HCT116 (cell line): Measurements from ENCODE around the gene GPR150. TPM values are rescaled to one million over a fixed set of nuclear protein-coding genes. Genes with fewer than 3 reads are reported as not detected.

Source experiments
- ATAC-seq: fragments of 200-7000 bp; cut with Tn5 transposase; 2 replicates; pipeline ENCODE4 v1.9.1; 2020; ENCODE audit warnings: mild to moderate bottlenecking, moderate library complexity
- BruUV-seq: library from RNA; stranded (reverse); fragments of 400-500 nt; replicated peaks from 2 replicates; lab custom pipeline; 2021; lab: Mats Ljungman, UMichigan
- CTCF ChIA-PET: fragments of 300-600 bp; sonication (Branson Sonifier 250); formaldehyde crosslinking; loops from one replicate; lab custom pipeline; 2021; ENCODE audit warnings: antibody characterized with exemption; lab: Charles Lee
- POLR2A ChIA-PET: fragments of 300-600, 350-600 bp; sonication (Branson Sonifier 250); formaldehyde crosslinking; loops from one replicate; lab custom pipeline; 2021; ENCODE audit warnings: antibody characterized with exemption; lab: Charles Lee
- RAD21 ChIA-PET, 2 experiments: fragments of 300-600 bp; sonication (Branson Sonifier 250); formaldehyde crosslinking; loops; one replicate each; lab custom pipeline; 2023; ENCODE audit warnings: low total read pairs in 2 of 2; ENCODE audit not compliant: uncharacterized antibody in 2 of 2, unreplicated experiment in 2 of 2, low non-redundant PET in 1 of 2; lab: Charles Lee
- DNase-seq: peaks from one replicate; pipeline ENCODE4 v3.0.0-alpha.2; 2010; ENCODE audit warnings: low read depth, low spot score
- H2AFZ ChIP-seq: fragments of 200-600 bp; shearing (Covaris generic), sonication (generic); 2 replicates; pipeline ENCODE4 v1.6.1; 2017; ENCODE audit warnings: low read depth, mixed run types, mixed read lengths, antibody characterized with exemption, low read length; ENCODE audit not compliant: poor library complexity, severe bottlenecking
- H3K27ac ChIP-seq: 2 replicates; pipeline ENCODE4 v1.5.1; 2012; ENCODE audit warnings: low read depth, low read length
- H3K27me3 ChIP-seq: fragments of 200-600 bp; sonication (generic); 2 replicates; pipeline ENCODE4 v1.6.1; 2016; ENCODE audit warnings: mixed run types, low read length, mixed read lengths; ENCODE audit not compliant: insufficient read depth
- H3K36me3 ChIP-seq, 2 experiments: fragments of 200-500 bp in 1 of 2; fragments of 200-600 bp in 1 of 2; sonication (Bioruptor generic) in 1 of 2; sonication (generic) in 1 of 2; 2 replicates each; pipeline versions ENCODE4 v1.5.1 to v1.6.1; 2014 to 2016; ENCODE audit warnings: low read length in 2 of 2, inconsistent platforms in 1 of 2, mixed read lengths in 1 of 2, mixed run types in 1 of 2; ENCODE audit not compliant: insufficient read depth in 2 of 2, control insufficient read depth in 1 of 2
- H3K4me1 ChIP-seq, 2 experiments: fragments of 200-600 bp in 1 of 2; sonication (generic) in 1 of 2; 2 replicates each; pipeline versions ENCODE4 v1.5.1 to v1.6.1; 2012 to 2017; ENCODE audit warnings: low read length in 2 of 2, inconsistent platforms in 1 of 2, mild to moderate bottlenecking in 1 of 2, mixed read lengths in 1 of 2, mixed run types in 1 of 2, moderate library complexity in 1 of 2; ENCODE audit not compliant: insufficient read depth in 2 of 2, control insufficient read depth in 1 of 2
- H3K4me2 ChIP-seq: fragments of 200-600 bp; sonication (generic); 2 replicates; pipeline ENCODE4 v1.6.1; 2017; ENCODE audit warnings: mixed run types, low read length, mixed read lengths
- H3K4me3 ChIP-seq, 2 experiments: fragments of 200-600 bp in 1 of 2; sonication (generic) in 1 of 2; replicated peaks in 1 of 2; 2 replicates each; pipeline ENCODE4 v1.5.1; 2011 to 2016; ENCODE audit warnings: low read length in 2 of 2, control low read depth in 1 of 2, low read depth in 1 of 2, mild to moderate bottlenecking in 1 of 2, mixed read lengths in 1 of 2, mixed run types in 1 of 2
- H3K79me2 ChIP-seq: fragments of 200-600 bp; sonication (generic); 2 replicates; pipeline ENCODE4 v1.6.1; 2017; ENCODE audit warnings: mild to moderate bottlenecking, mixed run types, low read length, moderate library complexity, mixed read lengths; ENCODE audit not compliant: insufficient read depth
- H3K9ac ChIP-seq: fragments of 200-600 bp; sonication (generic); 2 replicates; pipeline ENCODE4 v1.6.1; 2016; ENCODE audit warnings: low read length, mixed read lengths
- H3K9me2 ChIP-seq: fragments of 200-600 bp; sonication (generic), shearing (Covaris generic); 2 replicates; pipeline ENCODE4 v1.6.1; 2017; ENCODE audit warnings: mixed run types, mild to moderate bottlenecking, moderate library complexity; ENCODE audit not compliant: insufficient read depth
- H3K9me3 ChIP-seq, 2 experiments: fragments of 200-500 bp in 1 of 2; fragments of 200-600 bp in 1 of 2; sonication (Bioruptor generic) in 1 of 2; sonication (generic) in 1 of 2; 2 replicates each; pipeline ENCODE4 v1.6.1; 2014 to 2017; ENCODE audit warnings: low read length in 2 of 2, mixed read lengths in 2 of 2, inconsistent platforms in 1 of 2, low read depth in 1 of 2, mild to moderate bottlenecking in 1 of 2, mixed run types in 1 of 2, moderate library complexity in 1 of 2; ENCODE audit not compliant: control insufficient read depth in 1 of 2, insufficient read depth in 1 of 2
- H4K20me1 ChIP-seq: fragments of 200-600 bp; sonication (generic), shearing (Covaris generic); 2 replicates; pipeline ENCODE4 v1.6.1; 2017; ENCODE audit warnings: mixed run types, mild to moderate bottlenecking, moderate library complexity; ENCODE audit not compliant: insufficient read depth
- CBX3 ChIP-seq: IDR thresholded peaks from 2 replicates; pipeline ENCODE4 v1.6.1; 2012; ENCODE audit warnings: low read depth
- CEBPB ChIP-seq: IDR thresholded peaks from 2 replicates; pipeline ENCODE4 v1.6.1; 2012; ENCODE audit warnings: low read depth
- CTCF ChIP-seq, 3 experiments: fragments of 200-600 bp in 1 of 3; sonication (generic) in 1 of 3; IDR thresholded peaks in 2 of 3; conservative IDR thresholded peaks in 1 of 3; 2 replicates each; pipeline ENCODE4 v1.5.1; 2012 to 2017; ENCODE audit warnings: low read depth in 2 of 3, low read length in 2 of 3, antibody characterized with exemption in 1 of 3, borderline replicate concordance in 1 of 3, control low read depth in 1 of 3, mild to moderate bottlenecking in 1 of 3, mixed read lengths in 1 of 3, mixed run types in 1 of 3, moderate library complexity in 1 of 3; ENCODE audit not compliant: insufficient read depth in 1 of 3
- EGR1 ChIP-seq: IDR thresholded peaks from 2 replicates; pipeline ENCODE4 v1.6.1; 2012; ENCODE audit warnings: low read depth
- ELF1 ChIP-seq: IDR thresholded peaks from 2 replicates; pipeline ENCODE4 v1.6.1; 2012; ENCODE audit warnings: low read depth, borderline replicate concordance
- EZH2phosphoT487 ChIP-seq: fragments of 200-600 bp; IDR thresholded peaks from 2 replicates; pipeline ENCODE4 v1.6.1; 2018; ENCODE audit warnings: antibody characterized with exemption, borderline replicate concordance
- FOSL1 ChIP-seq: IDR thresholded peaks from 2 replicates; pipeline ENCODE4 v1.6.1; 2012; ENCODE audit warnings: low read depth
- JUND ChIP-seq: IDR thresholded peaks from 2 replicates; pipeline ENCODE4 v1.6.1; 2012
- MAX ChIP-seq: IDR thresholded peaks from 2 replicates; pipeline ENCODE4 v1.6.1; 2012
- POLR2A ChIP-seq: IDR thresholded peaks from 2 replicates; pipeline ENCODE4 v1.7.0; 2011; ENCODE audit warnings: borderline replicate concordance; ENCODE audit not compliant: insufficient read depth, insufficient read length; ENCODE audit errors: extremely low read depth
- POLR2AphosphoS5 ChIP-seq: IDR thresholded peaks from 2 replicates; pipeline ENCODE4 v1.6.1; 2011; ENCODE audit warnings: mild to moderate bottlenecking, low read depth, low read length, moderate library complexity
- REST ChIP-seq: IDR thresholded peaks from 2 replicates; pipeline ENCODE4 v1.6.1; 2012; ENCODE audit warnings: low read depth
- SIN3A ChIP-seq: IDR thresholded peaks from 2 replicates; pipeline ENCODE4 v1.6.1; 2012; ENCODE audit warnings: low read depth
- SRF ChIP-seq: IDR thresholded peaks from 2 replicates; pipeline ENCODE4 v1.6.1; 2012; ENCODE audit warnings: low read depth
- TCF7L2 ChIP-seq: IDR thresholded peaks from 2 replicates; pipeline ENCODE4 v1.7.0; 2011; ENCODE audit warnings: borderline replicate concordance, inconsistent platforms; ENCODE audit not compliant: insufficient read depth, insufficient read length; ENCODE audit errors: extremely low read depth
- YY1 ChIP-seq: IDR thresholded peaks from 2 replicates; pipeline ENCODE4 v1.6.1; 2011; ENCODE audit warnings: low read length, low read depth, moderate library complexity, mild to moderate bottlenecking; ENCODE audit not compliant: insufficient replicate concordance; ENCODE audit errors: extremely low read depth
- ZFX ChIP-seq: fragments of 450-650 bp; IDR thresholded peaks from 2 replicates; pipeline ENCODE4 v1.6.1; 2017
- intact Hi-C: fragments of 100-400 bp; cut with micrococcal nuclease; formaldehyde crosslinking; loops from 2 replicates; pipeline ENCODE4 v1.10.0; 2022
- total RNA-seq: library from RNA; stranded (reverse); gene quantifications from one replicate; pipeline ENCODE4 v1.2.1, GENCODE V29; 2021; ENCODE audit not compliant: unreplicated experiment
- TF ChIP-seq, protein P1 (sequence below): IDR thresholded peaks from 2 replicates; pipeline ENCODE4 v1.6.1; 2012

GPR150 gene
- total RNA-seq, 1 experiment from 2014 or later, result not detected

- Histone ChIP-seq H3K9me2 (no peaks in the 10 kb centered on the region), H3K4me2 (no peak overlapping the region), H3K27ac (no peak overlapping the region), H2AFZ (no peak overlapping the region), H3K79me2 (no peaks in the 10 kb centered on the region), H3K9me3 (no peaks in the 10 kb centered on the region), H3K36me3 (no peaks in the 10 kb centered on the region), H3K27me3 (no peaks in the 10 kb centered on the region), H3K4me1 (no peaks in the 10 kb centered on the region), H4K20me1 (no peaks in the 10 kb centered on the region), H3K4me3 (no peak overlapping the region), H3K9ac (no peak overlapping the region)
- ATAC-seq, result no peak
- intact Hi-C loops, result no loop called here
- POLR2A ChIA-PET, result no interaction called here
- RAD21 ChIA-PET, result no interaction called here
- TF ChIP-seq ELF1, result no peak
- TF ChIP-seq CTCF (IDR thresholded peaks at IDR 0.05 in 2 of 3, conservative IDR thresholded peaks at IDR 0.05 in 1 of 3; ENCODE audit: borderline replicate concordance in 1 of 3, insufficient read depth in 1 of 3, low read depth in 2 of 3, low read length in 2 of 3), result no peak
- TF ChIP-seq SRF, result no peak
- TF ChIP-seq JUND, result no peak
- TF ChIP-seq SIN3A, result no peak
- BruUV-seq, result no TSS peak
- no peak for DNase-seq
- CTCF ChIA-PET, result no interaction called here
Observed at GRCh38 chr5:95581576-95581975, 38.3 kb upstream of the GPR150 start.

DNA sequence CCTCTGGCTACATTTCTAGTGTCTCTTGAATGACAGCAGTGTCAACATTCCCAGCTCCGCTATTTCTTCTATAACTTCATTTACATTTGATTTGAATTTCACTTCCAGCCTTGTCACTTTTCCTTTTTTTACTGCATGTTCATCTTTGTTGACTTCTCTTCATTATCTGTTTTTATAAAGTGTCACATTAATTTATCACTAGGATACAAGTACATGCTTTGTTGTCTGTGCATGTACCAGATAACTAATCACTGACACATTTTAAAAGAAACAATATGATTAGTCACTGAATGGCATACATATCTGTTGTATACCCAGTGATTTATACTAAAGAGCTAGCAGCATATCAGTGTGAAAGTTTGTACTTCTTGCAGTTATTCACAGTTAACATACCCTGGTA, 35.9 kb upstream of the GPR150 start:
- no peak overlapping the region for H3K4me3 ChIP-seq
- DNase-seq (no peak), ATAC-seq (no peak)
- intact Hi-C loops, result no loop called here
- no peaks in the 10 kb centered on the region for H3K9me3 ChIP-seq
- H3K4me2 ChIP-seq, result no peak overlapping the region
- ChIA-PET RAD21 (no interaction called here), POLR2A (no interaction called here), CTCF (no interaction called here)
- no TSS peak for BruUV-seq
- no peaks in the 10 kb centered on the region for H3K79me2 ChIP-seq
- no peaks in the 10 kb centered on the region for H3K36me3 ChIP-seq
- no peak overlapping the region for H3K9ac ChIP-seq
- no peak overlapping the region for H2AFZ ChIP-seq
- H4K20me1 ChIP-seq, result no peaks in the 10 kb centered on the region
- no peaks in the 10 kb centered on the region for H3K4me1 ChIP-seq
- no peaks in the 10 kb centered on the region for H3K9me2 ChIP-seq
- H3K27ac ChIP-seq, result no peak overlapping the region
- H3K27me3 ChIP-seq, result no peaks in the 10 kb centered on the region
- TF ChIP-seq CBX3 (no peak), EZH2phosphoT487 (no peak), EGR1 (no peak), TCF7L2 (no peak), SIN3A (no peak), MAX (no peak), YY1 (no peak), ZFX (no peak), REST (no peak), POLR2AphosphoS5 (no peak), FOSL1 (no peak), POLR2A (no peak), CEBPB (no peak), SRF (no peak)
- TF ChIP-seq, protein P1, sequence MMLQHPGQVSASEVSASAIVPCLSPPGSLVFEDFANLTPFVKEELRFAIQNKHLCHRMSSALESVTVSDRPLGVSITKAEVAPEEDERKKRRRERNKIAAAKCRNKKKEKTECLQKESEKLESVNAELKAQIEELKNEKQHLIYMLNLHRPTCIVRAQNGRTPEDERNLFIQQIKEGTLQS, result no peak
